HG02759 (cell line): Measurements from ENCODE around the gene ASMT.
"Not testable (repeated sequence)": the region's sequence is repeated elsewhere in the genome, so short reads cannot be mapped to it uniquely, and the experiment has no call there.

ENCODE experiments used
- ATAC-seq: cut with Tn5 transposase; IDR thresholded peaks from one replicate; pipeline ENCODE4 v1.9.1; 2021; ENCODE audit warnings: mild to moderate bottlenecking, moderate library complexity; ENCODE audit not compliant: unreplicated experiment

ASMT gene

GRCh38 chrX:1614927-1615326 lies at the start of gene ASMT:
ASMT (plus strand) TSS chrX:1615059; CDS start chrX:1615200, 141 bp downstream.
- ATAC-seq = no peak

- not testable (repeated sequence) for ATAC-seq
Observed at GRCh38 chrX:1574181-1574580, 40.7 kb upstream of the ASMT start.

- ATAC-seq = no peak
Observed at GRCh38 chrX:1576201-1576992, 38.5 kb upstream of the ASMT start.

- no peak for ATAC-seq
Observed at GRCh38 chrX:1577845-1578244, 37.0 kb upstream of the ASMT start.

GRCh38 chrX:1578511-1579173 lies 36.2 kb upstream of the ASMT start:
- ATAC-seq = no peak

GRCh38 chrX:1581132-1581531 lies 33.7 kb upstream of the ASMT start:
- no peak for ATAC-seq

GRCh38 chrX:1582686-1583437 lies 32.0 kb upstream of the ASMT start:
- peak; percentile 73 for ATAC-seq

- no peak for ATAC-seq
Observed at GRCh38 chrX:1584237-1585011, 30.4 kb upstream of the ASMT start.

GRCh38 chrX:1587161-1587560 lies 27.7 kb upstream of the ASMT start:
- no peak for ATAC-seq

- no peak for ATAC-seq
Observed at GRCh38 chrX:1589356-1590130, 25.3 kb upstream of the ASMT start.

- ATAC-seq = peak; percentile 94
Observed at GRCh38 chrX:1591102-1591862, 23.6 kb upstream of the ASMT start, which contains the start of gene AKAP17A. AKAP17A (plus strand) TSS chrX:1591604; CDS start chrX:1593463, 1,859 bp downstream.

GRCh38 chrX:1591863-1592469 lies 22.9 kb upstream of the ASMT start:
- ATAC-seq = peak; percentile 1

- ATAC-seq = peak; percentile 41
Observed at GRCh38 chrX:1592470-1593142, 22.3 kb upstream of the ASMT start.

GRCh38 chrX:1593286-1594271 lies 21.3 kb upstream of the ASMT start:
- ATAC-seq = no peak

- ATAC-seq = no peak
Observed at GRCh38 chrX:1595711-1596060, 19.2 kb upstream of the ASMT start.

GRCh38 chrX:1596676-1597344 lies 18.0 kb upstream of the ASMT start:
- ATAC-seq = no peak
